Measurements from ENCODE around the gene LSM11. TPM values are rescaled to one million over a fixed set of nuclear protein-coding genes. Genes with fewer than 3 reads are reported as not detected.

Gene LSM11
- total RNA-seq, 1 experiment from 2014 or later = 1.6 TPM

DNA sequence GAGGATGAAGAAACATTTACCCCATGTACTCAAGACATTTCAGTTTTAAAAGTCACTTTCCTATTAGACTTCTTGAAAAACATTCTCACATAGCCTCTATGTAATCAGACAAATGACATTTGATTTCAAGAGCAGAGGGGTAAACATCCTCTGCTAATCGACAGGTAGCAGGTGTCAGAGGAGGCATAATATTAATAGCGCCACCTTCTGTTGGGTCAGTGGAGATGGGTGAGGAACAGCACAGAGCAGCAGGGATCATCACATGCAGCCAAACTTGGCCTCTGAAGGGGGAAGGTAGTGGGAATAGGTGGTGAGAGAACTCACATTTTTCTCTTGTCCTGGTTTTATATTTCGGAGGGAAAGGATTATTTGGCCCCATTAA is 3.3 kb upstream of the LSM11 start:
- no TSS peak for BruUV-seq (replicated peaks)
- no peak overlapping the region for H3K27ac ChIP-seq (ENCODE audit: low read length)
- peaks cover 9% of the 10 kb centered on the region for H3K4me1 ChIP-seq (ENCODE audit: control insufficient read depth, insufficient read depth, low read length)
- no peak overlapping the region for H3K4me3 ChIP-seq (ENCODE audit: low read depth in 2 of 2, low read length in 2 of 2)
- H3K9me3 ChIP-seq (ENCODE audit: control insufficient read depth, insufficient read depth, low read depth, low read length) = no peaks in the 10 kb centered on the region
- ATAC-seq (no peak), DNase-seq (ENCODE audit: low read depth, low spot score) (no peak)
- H3K36me3 ChIP-seq (ENCODE audit: control insufficient read depth, insufficient read depth, low read length) = no peaks in the 10 kb centered on the region; the same call in 1 of the 2 replicates
- POLR2A ChIA-PET = no interaction called here
- in situ Hi-C loops (cut with HindIII; ENCODE audit: low pct_unique_long_range_greater_than_20kb, low sequenced_read_pairs) (no loop called here), intact Hi-C loops (cut with micrococcal nuclease; ENCODE audit: unreplicated experiment) (loop anchor here (5.0 to 10.0 kb wide), 2 partner anchors 413 to 595 kb away; partner anchors contain the start of gene MED7)
- H3K27me3 ChIP-seq (ENCODE audit: control insufficient read depth, insufficient read depth, low read length) = no peaks in the 10 kb centered on the region
- CTCF ChIA-PET = no interaction called here
- TF ChIP-seq, protein P1, sequence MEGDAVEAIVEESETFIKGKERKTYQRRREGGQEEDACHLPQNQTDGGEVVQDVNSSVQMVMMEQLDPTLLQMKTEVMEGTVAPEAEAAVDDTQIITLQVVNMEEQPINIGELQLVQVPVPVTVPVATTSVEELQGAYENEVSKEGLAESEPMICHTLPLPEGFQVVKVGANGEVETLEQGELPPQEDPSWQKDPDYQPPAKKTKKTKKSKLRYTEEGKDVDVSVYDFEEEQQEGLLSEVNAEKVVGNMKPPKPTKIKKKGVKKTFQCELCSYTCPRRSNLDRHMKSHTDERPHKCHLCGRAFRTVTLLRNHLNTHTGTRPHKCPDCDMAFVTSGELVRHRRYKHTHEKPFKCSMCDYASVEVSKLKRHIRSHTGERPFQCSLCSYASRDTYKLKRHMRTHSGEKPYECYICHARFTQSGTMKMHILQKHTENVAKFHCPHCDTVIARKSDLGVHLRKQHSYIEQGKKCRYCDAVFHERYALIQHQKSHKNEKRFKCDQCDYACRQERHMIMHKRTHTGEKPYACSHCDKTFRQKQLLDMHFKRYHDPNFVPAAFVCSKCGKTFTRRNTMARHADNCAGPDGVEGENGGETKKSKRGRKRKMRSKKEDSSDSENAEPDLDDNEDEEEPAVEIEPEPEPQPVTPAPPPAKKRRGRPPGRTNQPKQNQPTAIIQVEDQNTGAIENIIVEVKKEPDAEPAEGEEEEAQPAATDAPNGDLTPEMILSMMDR (IDR thresholded peaks at IDR 0.05) = peak; percentile 75
- TF ChIP-seq POLR2AphosphoS5 (IDR thresholded peaks at IDR 0.05; ENCODE audit: low read depth, low read length) = no peak

DNA sequence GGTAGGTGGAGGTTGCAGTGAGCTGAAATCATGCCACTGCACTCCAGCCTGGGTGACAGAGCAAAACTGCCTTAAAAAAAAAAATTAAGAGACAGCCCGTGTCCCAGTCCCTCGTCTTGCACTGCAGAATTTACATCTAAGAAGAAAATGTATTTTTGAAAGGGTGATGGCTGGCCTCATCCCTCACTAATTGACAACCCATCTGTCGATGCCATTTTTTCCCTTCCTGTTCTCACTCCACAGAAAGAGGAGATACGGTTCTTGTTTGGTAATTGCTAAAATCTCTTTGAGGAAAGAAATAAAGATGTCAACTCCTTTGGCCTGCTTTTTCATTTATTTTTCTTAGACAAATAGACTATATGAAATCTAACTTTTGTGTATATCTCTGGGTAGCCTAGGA is 2.4 kb upstream of the LSM11 start:
- Histone ChIP-seq H3K27ac (ENCODE audit: low read length) (no peak overlapping the region), H3K4me3 (ENCODE audit: low read depth in 2 of 2, low read length in 2 of 2) (no peak overlapping the region), H3K27me3 (ENCODE audit: control insufficient read depth, insufficient read depth, low read length) (no peaks in the 10 kb centered on the region), H3K36me3 (ENCODE audit: control insufficient read depth, insufficient read depth, low read length) (no peaks in the 10 kb centered on the region; the same call in 1 of the 2 replicates), H3K4me1 (ENCODE audit: control insufficient read depth, insufficient read depth, low read length) (peaks cover 9% of the 10 kb centered on the region), H3K9me3 (ENCODE audit: control insufficient read depth, insufficient read depth, low read depth, low read length) (no peaks in the 10 kb centered on the region)
- ChIA-PET POLR2A (no interaction called here), CTCF (interaction anchor here (0.9 kb wide), 1 partner anchor 22 kb away, joined by 3 read pairs; no protein-coding TSS in a partner anchor)
- BruUV-seq (replicated peaks) = no TSS peak
- TF ChIP-seq, protein P2, sequence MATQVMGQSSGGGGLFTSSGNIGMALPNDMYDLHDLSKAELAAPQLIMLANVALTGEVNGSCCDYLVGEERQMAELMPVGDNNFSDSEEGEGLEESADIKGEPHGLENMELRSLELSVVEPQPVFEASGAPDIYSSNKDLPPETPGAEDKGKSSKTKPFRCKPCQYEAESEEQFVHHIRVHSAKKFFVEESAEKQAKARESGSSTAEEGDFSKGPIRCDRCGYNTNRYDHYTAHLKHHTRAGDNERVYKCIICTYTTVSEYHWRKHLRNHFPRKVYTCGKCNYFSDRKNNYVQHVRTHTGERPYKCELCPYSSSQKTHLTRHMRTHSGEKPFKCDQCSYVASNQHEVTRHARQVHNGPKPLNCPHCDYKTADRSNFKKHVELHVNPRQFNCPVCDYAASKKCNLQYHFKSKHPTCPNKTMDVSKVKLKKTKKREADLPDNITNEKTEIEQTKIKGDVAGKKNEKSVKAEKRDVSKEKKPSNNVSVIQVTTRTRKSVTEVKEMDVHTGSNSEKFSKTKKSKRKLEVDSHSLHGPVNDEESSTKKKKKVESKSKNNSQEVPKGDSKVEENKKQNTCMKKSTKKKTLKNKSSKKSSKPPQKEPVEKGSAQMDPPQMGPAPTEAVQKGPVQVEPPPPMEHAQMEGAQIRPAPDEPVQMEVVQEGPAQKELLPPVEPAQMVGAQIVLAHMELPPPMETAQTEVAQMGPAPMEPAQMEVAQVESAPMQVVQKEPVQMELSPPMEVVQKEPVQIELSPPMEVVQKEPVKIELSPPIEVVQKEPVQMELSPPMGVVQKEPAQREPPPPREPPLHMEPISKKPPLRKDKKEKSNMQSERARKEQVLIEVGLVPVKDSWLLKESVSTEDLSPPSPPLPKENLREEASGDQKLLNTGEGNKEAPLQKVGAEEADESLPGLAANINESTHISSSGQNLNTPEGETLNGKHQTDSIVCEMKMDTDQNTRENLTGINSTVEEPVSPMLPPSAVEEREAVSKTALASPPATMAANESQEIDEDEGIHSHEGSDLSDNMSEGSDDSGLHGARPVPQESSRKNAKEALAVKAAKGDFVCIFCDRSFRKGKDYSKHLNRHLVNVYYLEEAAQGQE (IDR thresholded peaks at IDR 0.05; ENCODE audit: insufficient read depth in 1 of 2, low read depth in 2 of 2, low read length in 1 of 2) = no peak
- TF ChIP-seq TCF7L2 (IDR thresholded peaks at IDR 0.05; ENCODE audit: low read depth, low read length) (no peak), POLR2AphosphoS5 (IDR thresholded peaks at IDR 0.05; ENCODE audit: low read depth, low read length) (no peak), SIN3A (IDR thresholded peaks at IDR 0.05; ENCODE audit: borderline replicate concordance, insufficient read depth, low read depth, low read length) (no peak)
- TF ChIP-seq, protein P1 (IDR thresholded peaks at IDR 0.05) = no peak
- ATAC-seq (no peak), DNase-seq (ENCODE audit: low read depth, low spot score) (no peak)
- intact Hi-C loops (cut with micrococcal nuclease; ENCODE audit: unreplicated experiment) = loop anchor here (5.0 to 10.0 kb wide), 2 partner anchors 414 to 596 kb away; partner anchors contain the start of gene MED7
- in situ Hi-C loops (cut with HindIII; ENCODE audit: low pct_unique_long_range_greater_than_20kb, low sequenced_read_pairs) = no loop called here

All from Panc1 (cell line).